ENCODE results near the gene PCDH12.
A peak's percentile ranks its signal among the peaks of the same experiment; 100 is the strongest.
"Not testable (repeated sequence)": the region's sequence is repeated elsewhere in the genome, so short reads cannot be mapped to it uniquely, and the experiment has no call there.

The PCDH12 gene

DNA sequence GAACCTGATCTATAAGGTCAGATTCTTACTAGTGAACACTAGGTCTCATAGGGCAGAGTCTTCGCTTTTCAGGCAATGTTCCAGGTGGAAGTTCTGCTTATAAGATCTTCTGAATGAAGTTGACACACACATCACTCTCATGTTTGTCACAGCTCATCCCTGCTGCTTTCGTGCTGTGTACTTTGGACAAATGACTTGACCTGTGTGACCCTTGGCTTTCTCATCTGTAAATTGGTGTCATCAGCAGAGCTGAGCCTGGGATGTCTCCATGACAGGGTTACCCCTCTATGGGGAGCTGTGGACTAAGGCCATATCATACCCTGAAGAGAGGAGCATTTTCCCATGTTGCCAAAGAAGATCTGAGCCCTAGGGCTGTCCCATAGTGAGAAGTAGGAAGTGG is 31.6 kb downstream of the PCDH12 start:
- DNase-seq (ENCODE audit: extremely low spot score) = no peak
- CTCF ChIA-PET = interaction anchor here (0.7 to 2.6 kb wide), 4 partner anchors 17 to 224 kb away, joined by 3 to 6 read pairs (median 4); partner anchors contain the start of gene RNF14
- TF ChIP-seq CTCF (IDR thresholded peaks at IDR 0.05; ENCODE audit: control extremely low read depth, extremely low read depth, low read depth, missing control alignments) = no peak
- POLR2A ChIA-PET = no interaction called here

GRCh38 chr5:141923448-141924313 is 34.3 kb downstream of the PCDH12 start, which contains the start of gene DELE1:
Gene DELE1 (plus strand): TSS chr5:141923871. CDS start chr5:141923942, 71 bp downstream.
- POLR2A ChIA-PET = interaction anchor here (0.7 to 2.8 kb wide), 5 partner anchors 13 to 47 kb away, joined by 3 to 15 read pairs (median 3); partner anchors contain the start of gene RNF14

GRCh38 chr5:141922827-141923447 is 35.1 kb downstream of the PCDH12 start:
- POLR2A ChIA-PET = interaction anchor here (0.7 to 2.8 kb wide), 4 partner anchors 12 to 47 kb away, joined by 3 to 15 read pairs (median 4); partner anchors contain the start of gene RNF14
- CTCF ChIA-PET = interaction anchor here (1.1 to 5.3 kb wide), 13 partner anchors 10 to 790 kb away, joined by 3 to 30 read pairs (median 5); partner anchors contain the start of genes DIAPH1, PCDH1, PCDH12 and RNF14
- not testable (repeated sequence) for DNase-seq (ENCODE audit: extremely low spot score)

More at GRCh38 chr5:141923448-141924313, 34.3 kb downstream of the PCDH12 start, which contains the start of gene DELE1:
- CTCF ChIA-PET = interaction anchor here (0.9 to 5.3 kb wide), 13 partner anchors 9 to 790 kb away, joined by 3 to 30 read pairs (median 5); partner anchors contain the start of genes PCDH1, PCDH12 and RNF14
- DNase-seq (ENCODE audit: extremely low spot score) = peak; percentile 95
- no peak for TF ChIP-seq CTCF (IDR thresholded peaks at IDR 0.05; ENCODE audit: control extremely low read depth, extremely low read depth, low read depth, missing control alignments)

- POLR2A ChIA-PET = no interaction called here
- CTCF ChIA-PET = interaction anchor here (1.3 to 5.3 kb wide), 4 partner anchors 10 to 229 kb away, joined by 3 to 30 read pairs (median 9); no protein-coding TSS in a partner anchor
- no peak for TF ChIP-seq CTCF (IDR thresholded peaks at IDR 0.05; ENCODE audit: control extremely low read depth, extremely low read depth, low read depth, missing control alignments)
- no peak for DNase-seq (ENCODE audit: extremely low spot score)
These were observed 37.2 kb downstream of the PCDH12 start for GRCh38 chr5:141920771-141921170.

- ChIA-PET POLR2A (no interaction called here), CTCF (interaction anchor here (0.6 to 5.3 kb wide), 7 partner anchors 18 to 255 kb away, joined by 3 to 30 read pairs (median 6); partner anchors contain the start of gene RNF14)
- no peak for TF ChIP-seq CTCF (IDR thresholded peaks at IDR 0.05; ENCODE audit: control extremely low read depth, extremely low read depth, low read depth, missing control alignments)
- DNase-seq (ENCODE audit: extremely low spot score) = no peak
These were observed 38.5 kb downstream of the PCDH12 start for GRCh38 chr5:141919218-141920119.

DNA sequence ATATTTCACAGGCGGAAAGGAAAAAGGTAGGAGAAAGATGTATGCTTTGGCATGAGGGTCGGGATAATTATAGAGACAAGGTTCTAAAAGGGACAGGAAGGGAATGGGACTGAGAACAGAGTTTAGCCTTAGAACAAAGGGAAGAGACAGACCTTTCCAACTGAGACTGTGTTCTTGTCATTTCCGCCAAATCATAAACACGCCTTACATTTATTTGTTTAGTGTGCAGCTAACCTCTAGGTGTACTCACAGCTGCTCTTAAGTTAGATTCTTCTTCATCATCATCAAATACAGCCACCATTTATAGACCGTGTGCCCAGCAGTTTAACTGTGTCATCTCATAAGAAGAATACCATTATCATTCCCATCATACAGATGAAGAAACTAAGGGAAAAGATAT is 40.2 kb downstream of the PCDH12 start:
- DNase-seq (ENCODE audit: extremely low spot score) = no peak
- POLR2A ChIA-PET = no interaction called here
- CTCF ChIA-PET = interaction anchor here (0.9 to 3.5 kb wide), 7 partner anchors 17 to 52 kb away, joined by 3 to 17 read pairs (median 3); partner anchors contain the start of gene RNF14
- no peak for TF ChIP-seq CTCF (IDR thresholded peaks at IDR 0.05; ENCODE audit: control extremely low read depth, extremely low read depth, low read depth, missing control alignments)
